Mesodermal cell (in vitro differentiated cells): ENCODE data around the gene NEGR1.

Experiments
- H3K27ac ChIP-seq: 2 replicates; pipeline ENCODE4 v1.7.0; 2013; ENCODE audit warnings: mild to moderate bottlenecking, low read depth, low read length, moderate library complexity; ENCODE audit not compliant: severe bottlenecking
- H3K36me3 ChIP-seq: 2 replicates; pipeline ENCODE4 v1.7.1; 2013; ENCODE audit warnings: mild to moderate bottlenecking, low read length, moderate library complexity; ENCODE audit not compliant: control insufficient read depth, insufficient read depth
- H3K4me1 ChIP-seq: one replicate; pipeline ENCODE4 v1.7.1; 2013; ENCODE audit warnings: mild to moderate bottlenecking, low read length; ENCODE audit not compliant: insufficient read depth, control insufficient read depth, poor library complexity, severe bottlenecking
- H3K4me3 ChIP-seq: 2 replicates; pipeline ENCODE4 v1.7.0; 2013; ENCODE audit warnings: low read length, control low read depth, mild to moderate bottlenecking; ENCODE audit not compliant: insufficient read depth, poor library complexity, severe bottlenecking; ENCODE audit errors: extremely low read depth
- H3K9me3 ChIP-seq: 2 replicates; pipeline ENCODE4 v1.7.1; 2013; ENCODE audit warnings: mild to moderate bottlenecking, low read length, moderate library complexity; ENCODE audit not compliant: control insufficient read depth
- WGBS, 2 experiments: methylation state at CpG; one replicate each; pipeline ENCODE4 v1.1.5; 2013; ENCODE audit warnings: missing lambda C conversion rate in 2 of 2; ENCODE audit not compliant: insufficient coverage in 2 of 2; 5-methylcytosine and 5-hydroxymethylcytosine counted together

Gene NEGR1

GRCh38 chr1:71561206-71561605 is 721.1 kb downstream of the NEGR1 start:
- H3K9me3 ChIP-seq = no peaks in the 10 kb centered on the region
- no peak overlapping the region for H3K4me3 ChIP-seq
- WGBS, 2 experiments = no CpG with 5 or more reads among the region's 2 CpGs
- no peaks in the 10 kb centered on the region for H3K4me1 ChIP-seq
- no peak overlapping the region for H3K27ac ChIP-seq
- H3K36me3 ChIP-seq = no peaks in the 10 kb centered on the region

GRCh38 chr1:71559880-71560279 is 722.5 kb downstream of the NEGR1 start:
- H3K36me3 ChIP-seq = no peaks in the 10 kb centered on the region
- WGBS, 2 experiments = no CpG with 5 or more reads among the region's 1 CpG
- H3K4me3 ChIP-seq = no peak overlapping the region
- no peak overlapping the region for H3K27ac ChIP-seq
- H3K9me3 ChIP-seq = no peaks in the 10 kb centered on the region
- no peaks in the 10 kb centered on the region for H3K4me1 ChIP-seq

- WGBS, 2 experiments = 100% methylated on average over 1 of the region's 2 CpGs
- no peaks in the 10 kb centered on the region for H3K4me1 ChIP-seq
- no peak overlapping the region for H3K4me3 ChIP-seq
- H3K27ac ChIP-seq = no peak overlapping the region
- no peaks in the 10 kb centered on the region for H3K36me3 ChIP-seq
- H3K9me3 ChIP-seq = no peaks in the 10 kb centered on the region
Observed at GRCh38 chr1:71557138-71557537, 725.2 kb downstream of the NEGR1 start.

GRCh38 chr1:71548398-71548890 is 733.9 kb downstream of the NEGR1 start:
- H3K9me3 ChIP-seq = no peaks in the 10 kb centered on the region
- no peaks in the 10 kb centered on the region for H3K4me1 ChIP-seq
- WGBS, 2 experiments = 94 to 100% methylated on average over 3 of the region's 7 CpGs
- H3K4me3 ChIP-seq = no peak overlapping the region
- H3K36me3 ChIP-seq = no peaks in the 10 kb centered on the region
- H3K27ac ChIP-seq = no peak overlapping the region

- no peak overlapping the region for H3K4me3 ChIP-seq
- H3K4me1 ChIP-seq = no peaks in the 10 kb centered on the region
- WGBS, 2 experiments = 83 to 90% methylated on average over 2 to 3 of the region's 3 CpGs
Observed at GRCh38 chr1:71542155-71542554, 740.2 kb downstream of the NEGR1 start.

GRCh38 chr1:71533950-71534349 is 748.4 kb downstream of the NEGR1 start:
- Histone ChIP-seq H3K9me3 (no peaks in the 10 kb centered on the region), H3K36me3 (no peaks in the 10 kb centered on the region), H3K4me3 (no peak overlapping the region), H3K27ac (no peak overlapping the region), H3K4me1 (no peaks in the 10 kb centered on the region)
- 100% methylated on average over 1 of the region's 2 CpGs; no CpG with 5 or more reads in 1 of the 2 experiments for WGBS, 2 experiments

More at GRCh38 chr1:71542155-71542554, 740.2 kb downstream of the NEGR1 start:
- no peaks in the 10 kb centered on the region for H3K9me3 ChIP-seq
- H3K36me3 ChIP-seq = no peaks in the 10 kb centered on the region
- H3K27ac ChIP-seq = no peak overlapping the region

- Histone ChIP-seq H3K9me3 (no peaks in the 10 kb centered on the region), H3K4me3 (no peak overlapping the region), H3K4me1 (no peaks in the 10 kb centered on the region), H3K27ac (no peak overlapping the region), H3K36me3 (no peaks in the 10 kb centered on the region)
- 86 to 96% methylated on average over 3 to 4 of the region's 4 CpGs for WGBS, 2 experiments
Observed at GRCh38 chr1:71532343-71532742, 750.0 kb downstream of the NEGR1 start.

- H3K9me3 ChIP-seq = no peaks in the 10 kb centered on the region
- H3K27ac ChIP-seq = no peak overlapping the region
- H3K4me3 ChIP-seq = no peak overlapping the region
- no peaks in the 10 kb centered on the region for H3K36me3 ChIP-seq
- H3K4me1 ChIP-seq = no peaks in the 10 kb centered on the region
Observed at GRCh38 chr1:71526824-71527223, 755.5 kb downstream of the NEGR1 start.

GRCh38 chr1:71522721-71523120 is 759.6 kb downstream of the NEGR1 start:
- 60 to 67% methylated on average over 1 of the region's 3 CpGs for WGBS, 2 experiments
- Histone ChIP-seq H3K4me3 (no peak overlapping the region), H3K4me1 (no peaks in the 10 kb centered on the region), H3K36me3 (no peaks in the 10 kb centered on the region), H3K9me3 (no peaks in the 10 kb centered on the region), H3K27ac (no peak overlapping the region)

GRCh38 chr1:71521655-71522264 is 760.6 kb downstream of the NEGR1 start:
- WGBS, 2 experiments = no CpG with 5 or more reads among the region's 1 CpG
- no peaks in the 10 kb centered on the region for H3K9me3 ChIP-seq
- no peak overlapping the region for H3K27ac ChIP-seq
- no peaks in the 10 kb centered on the region for H3K4me1 ChIP-seq
- no peak overlapping the region for H3K4me3 ChIP-seq
- H3K36me3 ChIP-seq = no peaks in the 10 kb centered on the region

- Histone ChIP-seq H3K4me1 (no peaks in the 10 kb centered on the region), H3K9me3 (peaks cover 4% of the 10 kb centered on the region), H3K27ac (no peak overlapping the region), H3K36me3 (no peaks in the 10 kb centered on the region), H3K4me3 (no peak overlapping the region)
Observed at GRCh38 chr1:71511505-71511904, 770.8 kb downstream of the NEGR1 start.
